Measurements from ENCODE around the gene HEXA. TPM values are rescaled to one million over a fixed set of nuclear protein-coding genes. Genes with fewer than 3 reads are reported as not detected.

The HEXA gene
- total and polyA plus RNA-seq, 9 of the 15 experiments (the other 6 are each of a cell fraction or from before 2014, with no cell fraction given), result 22.2 to 136 (median 68.9) TPM

GRCh38 chr15:72375846-72376581 is at the start of gene HEXA (continued):
- TF ChIP-seq KDM4B (IDR thresholded peaks at IDR 0.05; ENCODE audit: borderline replicate concordance in 2 of 2, low read depth in 1 of 2), result peak in 1 of 2 experiments; percentile 99; a peak in 2 of 4 replicates
- peak; percentile 24; the same call in 1 of the 2 replicates for TF ChIP-seq SPI1 (IDR thresholded peaks at IDR 0.05; ENCODE audit: borderline replicate concordance, low read depth, low read length)
- TF ChIP-seq PREB (CRISPR knock-in tag; IDR thresholded peaks at IDR 0.05), result no peak
- TF ChIP-seq KAT7 (CRISPR knock-in tag; IDR thresholded peaks at IDR 0.05; ENCODE audit: borderline replicate concordance), result 0 out of 2 replicates have a peak, but pooled peaks have one; percentile 12
- TF ChIP-seq GMEB1 (CRISPR knock-in tag; IDR thresholded peaks at IDR 0.05), result peak; percentile 56; the same call in 1 of the 2 replicates
- TF ChIP-seq RBM14 (IDR thresholded peaks at IDR 0.05; ENCODE audit: borderline replicate concordance, insufficient read depth, low read depth, low read length), result no peak
- no peak for TF ChIP-seq NR1H2 (CRISPR knock-in tag; IDR thresholded peaks at IDR 0.05)
- no peak for TF ChIP-seq CHD2 (IDR thresholded peaks at IDR 0.05; ENCODE audit: low read depth, low read length)
- peak in 1 of 2 experiments; percentile 9; a peak in 1 of 4 replicates for TF ChIP-seq NONO (IDR thresholded peaks at IDR 0.05; ENCODE audit: low read depth in 2 of 2, low read length in 1 of 2)
- peak in 1 of 2 experiments; percentile 57; a peak in 1 of 4 replicates for TF ChIP-seq ARNT (IDR thresholded peaks at IDR 0.05)
- TF ChIP-seq SIX5 (IDR thresholded peaks at IDR 0.05; ENCODE audit: borderline replicate concordance in 1 of 2, insufficient read depth in 1 of 2, low read depth in 1 of 2, low read length in 2 of 2), result peak; percentile 28 to 40; a peak in 2 of 4 replicates
- no peak for TF ChIP-seq ZNF197 (CRISPR knock-in tag; IDR thresholded peaks at IDR 0.05; ENCODE audit: low read depth)
- TF ChIP-seq NR4A1 (CRISPR knock-in tag; IDR thresholded peaks at IDR 0.05), result 0 out of 2 replicates have a peak, but pooled peaks have one; percentile 45
- peak; percentile 56; the same call in 1 of the 2 replicates for TF ChIP-seq NR4A1 (tag; IDR thresholded peaks at IDR 0.05)
- TF ChIP-seq ZEB2 (IDR thresholded peaks at IDR 0.05), result peak; percentile 77
- TF ChIP-seq PHF20 (IDR thresholded peaks at IDR 0.05; ENCODE audit: partially characterized antibody), result peak; percentile 100
- peak; percentile 83 for TF ChIP-seq ELF1 (tag; IDR thresholded peaks at IDR 0.05)
- no peak for TF ChIP-seq ZNF41 (CRISPR knock-in tag; conservative IDR thresholded peaks at IDR 0.05)
- TF ChIP-seq ZNF175 (CRISPR knock-in tag; IDR thresholded peaks at IDR 0.05; ENCODE audit: low read depth), result peak; percentile 64; the same call in 1 of the 2 replicates
- peak; percentile 76; the same call in 1 of the 2 replicates for TF ChIP-seq FOXO4 (CRISPR knock-in tag; IDR thresholded peaks at IDR 0.05)
- TF ChIP-seq SNIP1 (IDR thresholded peaks at IDR 0.05; ENCODE audit: low read depth), result no peak
